ENCODE measurements around the gene PCDH9. TPM values are rescaled to one million over a fixed set of nuclear protein-coding genes. Genes with fewer than 3 reads are reported as not detected.

Gene PCDH9
- total RNA-seq, 1 experiment from 2014 or later = 0.11 TPM

- H3K4me1 ChIP-seq = no peaks in the 10 kb centered on the region
- H3K9me3 Mint-ChIP-seq (ENCODE audit: unreplicated experiment) = no peaks in the 10 kb centered on the region
- H3K4me3 ChIP-seq (ENCODE audit: low read depth, low read length) = no peak overlapping the region
- ChIA-PET CTCF (no interaction called here), POLR2A (no interaction called here)
- no peaks in the 10 kb centered on the region for H3K36me3 Mint-ChIP-seq (ENCODE audit: insufficient read depth, unreplicated experiment)
- no peaks in the 10 kb centered on the region for H3K4me1 Mint-ChIP-seq (ENCODE audit: low read depth, unreplicated experiment)
- H3K9me3 ChIP-seq = no peaks in the 10 kb centered on the region
- H3K27ac Mint-ChIP-seq (ENCODE audit: unreplicated experiment) = no peak overlapping the region
- H3K36me3 ChIP-seq (ENCODE audit: control insufficient read depth, insufficient read depth, low read length) = no peaks in the 10 kb centered on the region
- no peaks in the 10 kb centered on the region for H3K27me3 ChIP-seq (replicated peaks; ENCODE audit: control insufficient read depth, insufficient read depth, low read length)
- BruUV-seq (replicated peaks) = no TSS peak
- DNase-seq = no peak
- peaks cover 3% of the 10 kb centered on the region for H3K27me3 Mint-ChIP-seq (ENCODE audit: insufficient read depth, unreplicated experiment)
- TF ChIP-seq CTCF (IDR thresholded peaks at IDR 0.05; ENCODE audit: insufficient read depth in 1 of 2, low read depth in 1 of 2, low read length in 1 of 2, severe bottlenecking in 1 of 2, unreplicated experiment in 1 of 2) = no peak
- intact Hi-C loops (cut with micrococcal nuclease; ENCODE audit: unreplicated experiment) = no loop called here
- no peak overlapping the region for H3K4me3 Mint-ChIP-seq (ENCODE audit: unreplicated experiment)
Measured at GRCh38 chr13:66977161-66977560, 253.0 kb downstream of the PCDH9 start.

DNA sequence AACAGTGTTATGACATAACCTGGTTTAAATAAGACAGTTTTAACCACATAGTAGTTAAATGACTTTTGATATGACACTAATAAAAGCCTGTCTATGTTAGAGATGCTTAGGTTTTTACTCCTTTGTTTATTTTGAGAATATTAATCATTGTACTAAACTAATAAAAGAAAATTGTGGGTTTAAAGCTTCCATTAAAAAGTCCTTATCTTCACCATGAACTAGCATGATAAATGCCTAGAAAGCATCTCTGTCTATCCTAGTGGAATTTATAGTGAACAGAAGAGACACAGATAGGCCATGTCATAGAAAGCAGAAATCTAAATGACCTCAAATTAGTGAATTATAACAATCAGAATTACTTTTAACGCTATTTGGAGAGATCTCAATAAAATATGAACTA lies 255.2 kb downstream of the PCDH9 start:
- H3K4me3 ChIP-seq (ENCODE audit: low read depth, low read length) = no peak overlapping the region
- no peaks in the 10 kb centered on the region for H3K9me3 Mint-ChIP-seq (ENCODE audit: unreplicated experiment)
- no peaks in the 10 kb centered on the region for H3K4me1 Mint-ChIP-seq (ENCODE audit: low read depth, unreplicated experiment)
- no peaks in the 10 kb centered on the region for H3K4me1 ChIP-seq
- no peaks in the 10 kb centered on the region for H3K36me3 ChIP-seq (ENCODE audit: control insufficient read depth, insufficient read depth, low read length)
- no peak for TF ChIP-seq CTCF (IDR thresholded peaks at IDR 0.05; ENCODE audit: insufficient read depth in 1 of 2, low read depth in 1 of 2, low read length in 1 of 2, severe bottlenecking in 1 of 2, unreplicated experiment in 1 of 2)
- no peaks in the 10 kb centered on the region for H3K36me3 Mint-ChIP-seq (ENCODE audit: insufficient read depth, unreplicated experiment)
- H3K27ac Mint-ChIP-seq (ENCODE audit: unreplicated experiment) = no peak overlapping the region
- POLR2A ChIA-PET = no interaction called here
- H3K4me3 Mint-ChIP-seq (ENCODE audit: unreplicated experiment) = no peak overlapping the region
- DNase-seq = no peak
- peaks cover 3% of the 10 kb centered on the region for H3K27me3 Mint-ChIP-seq (ENCODE audit: insufficient read depth, unreplicated experiment)
- no peaks in the 10 kb centered on the region for H3K27me3 ChIP-seq (replicated peaks; ENCODE audit: control insufficient read depth, insufficient read depth, low read length)
- intact Hi-C loops (cut with micrococcal nuclease; ENCODE audit: unreplicated experiment) = no loop called here
- BruUV-seq (replicated peaks) = no TSS peak
- CTCF ChIA-PET = no interaction called here
- H3K9me3 ChIP-seq = no peaks in the 10 kb centered on the region

GRCh38 chr13:66974174-66974573 lies 256.0 kb downstream of the PCDH9 start:
- no peak for DNase-seq
- H3K9me3 Mint-ChIP-seq (ENCODE audit: unreplicated experiment) = no peaks in the 10 kb centered on the region
- no peak overlapping the region for H3K27ac Mint-ChIP-seq (ENCODE audit: unreplicated experiment)
- Histone ChIP-seq H3K4me1 (no peaks in the 10 kb centered on the region), H3K4me3 (ENCODE audit: low read depth, low read length) (no peak overlapping the region), H3K27me3 (replicated peaks; ENCODE audit: control insufficient read depth, insufficient read depth, low read length) (no peaks in the 10 kb centered on the region), H3K36me3 (ENCODE audit: control insufficient read depth, insufficient read depth, low read length) (no peaks in the 10 kb centered on the region), H3K9me3 (no peaks in the 10 kb centered on the region)
- no peak for TF ChIP-seq CTCF (IDR thresholded peaks at IDR 0.05; ENCODE audit: insufficient read depth in 1 of 2, low read depth in 1 of 2, low read length in 1 of 2, severe bottlenecking in 1 of 2, unreplicated experiment in 1 of 2)
- intact Hi-C loops (cut with micrococcal nuclease; ENCODE audit: unreplicated experiment) = no loop called here
- ChIA-PET POLR2A (no interaction called here), CTCF (no interaction called here)
- H3K36me3 Mint-ChIP-seq (ENCODE audit: insufficient read depth, unreplicated experiment) = no peaks in the 10 kb centered on the region
- no peaks in the 10 kb centered on the region for H3K4me1 Mint-ChIP-seq (ENCODE audit: low read depth, unreplicated experiment)
- no TSS peak for BruUV-seq (replicated peaks)
- H3K4me3 Mint-ChIP-seq (ENCODE audit: unreplicated experiment) = no peak overlapping the region
- peaks cover 3% of the 10 kb centered on the region for H3K27me3 Mint-ChIP-seq (ENCODE audit: insufficient read depth, unreplicated experiment)

Data from Caco-2 (cell line).